ENCODE results near the gene PXDN. TPM values are rescaled to one million over a fixed set of nuclear protein-coding genes. Genes with fewer than 3 reads are reported as not detected.

Gene PXDN
- total RNA-seq, 2 experiments from 2014 or later: 2.0 to 3.1 TPM

DNA sequence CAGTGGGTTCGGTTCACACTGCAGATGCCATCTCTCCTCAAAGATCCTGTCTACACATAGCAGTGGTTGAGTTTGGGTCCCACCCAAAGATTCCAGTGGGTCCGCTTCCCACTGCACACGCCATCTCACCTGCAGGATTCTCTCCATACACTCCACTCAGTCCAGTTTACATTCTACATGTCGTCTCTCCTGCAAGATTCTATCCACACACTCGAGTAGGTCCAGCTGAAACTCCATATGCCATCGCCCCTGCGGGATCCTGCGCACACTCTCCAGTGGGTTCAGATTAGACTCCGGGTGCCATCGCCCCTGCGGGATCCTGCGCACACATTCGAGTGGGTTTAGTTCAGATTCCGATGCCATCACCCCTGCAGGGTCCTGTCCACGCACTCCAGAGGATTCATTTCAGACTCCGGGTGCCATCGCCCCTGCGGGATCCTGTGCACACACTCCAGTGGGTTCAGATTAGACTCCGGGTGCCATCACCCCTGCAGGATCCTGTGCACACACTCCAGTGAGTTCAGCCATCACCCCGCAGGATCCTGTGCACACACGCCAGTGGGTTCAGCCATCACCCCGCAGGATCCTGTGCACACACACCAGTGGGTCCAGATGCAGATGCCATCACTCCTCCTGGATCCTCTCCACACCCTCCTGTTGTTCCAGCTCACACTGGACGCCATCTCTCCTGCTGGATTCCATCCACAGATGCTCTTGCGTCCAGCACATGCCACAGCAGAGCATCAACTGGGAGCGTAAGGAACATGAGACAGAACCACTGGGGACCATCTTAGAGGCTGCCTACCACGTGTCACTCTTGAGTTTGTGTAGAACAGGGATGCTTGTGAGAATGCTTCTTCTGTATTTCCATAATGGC is 3.0 kb upstream of the PXDN start:
- no peaks in the 10 kb centered on the region for H3K36me3 Mint-ChIP-seq
- H3K4me1 Mint-ChIP-seq: peaks cover 6% of the 10 kb centered on the region
- peaks cover 36% of the 10 kb centered on the region for H3K27me3 Mint-ChIP-seq
- CTCF ChIA-PET: no interaction called here
- no peaks in the 10 kb centered on the region for H3K9me3 Mint-ChIP-seq (ENCODE audit: low read depth)
- no peak for DNase-seq
- no peak overlapping the region for H3K27ac Mint-ChIP-seq
- H3K4me3 Mint-ChIP-seq: no peak overlapping the region
- ATAC-seq: no peak

DNA sequence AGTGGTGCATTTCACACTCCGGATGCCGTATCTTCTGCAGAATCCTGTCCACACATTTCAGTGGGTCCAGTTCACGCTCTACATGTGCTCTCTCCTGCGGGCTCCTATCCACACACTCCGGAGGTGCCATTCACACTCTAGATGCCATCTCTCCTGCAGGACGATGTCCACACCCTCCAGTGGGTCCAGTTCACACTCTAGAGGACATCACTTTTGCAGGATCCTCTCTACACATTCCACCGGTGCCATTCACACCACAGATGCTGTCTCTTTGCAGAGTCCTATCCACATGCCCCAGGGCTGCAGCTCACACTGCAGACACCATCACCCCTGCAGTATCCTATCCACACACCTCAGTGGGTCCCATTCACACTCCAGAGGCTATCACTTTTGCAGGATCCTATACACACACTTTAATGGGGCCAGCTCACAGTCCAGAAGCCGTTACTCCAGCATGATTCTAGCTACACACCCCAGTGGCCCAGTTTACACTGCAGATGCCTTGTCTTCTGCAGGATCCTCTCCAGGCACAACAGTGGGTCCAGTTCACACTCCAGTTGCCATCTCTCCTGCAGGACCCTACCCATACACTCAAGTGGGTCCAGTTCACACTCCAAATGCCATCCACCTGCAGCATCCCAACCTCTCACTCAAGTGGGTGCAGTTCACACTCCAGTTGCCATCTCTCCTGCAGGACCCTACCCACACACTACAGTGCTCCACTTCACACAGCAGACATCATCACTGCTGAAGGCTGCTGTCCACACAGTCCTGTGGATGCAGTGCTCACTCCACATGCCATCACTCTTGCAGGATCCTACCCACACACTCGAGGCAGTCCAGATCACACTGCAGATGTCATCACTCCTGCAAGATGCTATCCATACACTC is 2.1 kb upstream of the PXDN start:
- Mint-ChIP-seq H3K27ac (no peak overlapping the region), H3K4me3 (no peak overlapping the region), H3K4me1 (peaks cover 7% of the 10 kb centered on the region), H3K9me3 (ENCODE audit: low read depth) (no peaks in the 10 kb centered on the region), H3K36me3 (no peaks in the 10 kb centered on the region), H3K27me3 (peaks cover 44% of the 10 kb centered on the region)
- no peak for DNase-seq
- CTCF ChIA-PET: no interaction called here
- ATAC-seq: no peak

DNA sequence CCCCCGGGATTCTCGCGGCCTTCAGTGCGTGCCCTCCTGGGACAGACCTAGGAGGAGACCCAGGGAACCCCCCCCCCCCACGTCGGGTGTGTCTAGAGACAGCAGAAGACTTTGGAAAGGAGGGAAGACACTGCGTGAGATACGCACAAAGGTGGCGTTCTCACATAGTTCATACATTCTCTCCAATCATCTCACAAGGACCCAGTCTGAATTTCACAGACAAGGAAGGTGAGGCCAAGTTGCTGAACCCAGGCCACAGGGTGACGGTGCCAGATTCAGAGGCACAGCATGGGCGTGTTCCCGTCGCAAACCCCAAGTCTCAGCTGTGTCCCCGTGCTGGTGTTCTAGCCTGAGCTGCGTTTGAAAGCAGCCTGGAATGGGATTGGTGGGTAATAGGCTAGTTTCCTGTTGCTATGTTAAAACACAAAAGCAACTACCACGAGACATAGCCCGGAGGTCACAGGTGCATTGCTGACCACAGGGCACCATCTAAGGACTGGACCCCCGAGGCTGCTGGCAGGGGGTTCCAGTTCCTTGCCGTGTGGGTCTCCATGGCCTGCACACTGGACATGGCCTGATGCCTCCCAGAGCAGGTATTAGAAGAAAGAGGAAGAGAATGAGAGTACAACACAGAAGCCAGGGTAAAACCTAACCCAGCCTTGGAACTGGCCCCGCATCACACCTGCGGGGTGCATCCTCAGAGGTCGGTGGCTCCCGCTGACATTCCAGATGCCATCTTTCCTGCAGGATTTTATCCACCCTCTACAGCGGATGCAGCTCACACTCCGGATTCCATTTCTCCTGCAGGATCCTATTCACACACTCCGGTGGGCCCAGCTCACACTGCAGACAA is 1.1 kb upstream of the PXDN start:
- Mint-ChIP-seq H3K4me1 (peaks cover 7% of the 10 kb centered on the region), H3K27ac (no peak overlapping the region), H3K9me3 (ENCODE audit: low read depth) (no peaks in the 10 kb centered on the region), H3K4me3 (no peak overlapping the region), H3K27me3 (peaks cover 45% of the 10 kb centered on the region), H3K36me3 (no peaks in the 10 kb centered on the region)
- no peak for DNase-seq
- CTCF ChIA-PET: no interaction called here
- no peak for ATAC-seq

DNA sequence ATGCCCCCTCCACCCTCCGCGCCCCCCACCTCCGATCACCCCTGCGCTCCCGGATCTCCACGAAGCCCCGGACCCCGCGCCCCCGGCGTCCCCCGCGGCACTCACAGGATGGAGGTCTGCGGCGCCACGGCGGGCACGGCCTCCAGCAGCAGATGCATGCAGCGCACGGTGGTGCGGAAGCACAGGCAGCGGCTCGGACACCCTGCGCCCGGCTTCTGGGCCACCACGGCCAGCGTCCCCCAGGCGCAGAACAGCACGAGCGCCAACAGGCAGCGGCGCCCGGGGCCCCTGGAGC is 217 bp downstream of the PXDN start:
- Mint-ChIP-seq H3K27me3 (peaks cover 45% of the 10 kb centered on the region), H3K36me3 (no peaks in the 10 kb centered on the region)
- no peak for DNase-seq

DNA sequence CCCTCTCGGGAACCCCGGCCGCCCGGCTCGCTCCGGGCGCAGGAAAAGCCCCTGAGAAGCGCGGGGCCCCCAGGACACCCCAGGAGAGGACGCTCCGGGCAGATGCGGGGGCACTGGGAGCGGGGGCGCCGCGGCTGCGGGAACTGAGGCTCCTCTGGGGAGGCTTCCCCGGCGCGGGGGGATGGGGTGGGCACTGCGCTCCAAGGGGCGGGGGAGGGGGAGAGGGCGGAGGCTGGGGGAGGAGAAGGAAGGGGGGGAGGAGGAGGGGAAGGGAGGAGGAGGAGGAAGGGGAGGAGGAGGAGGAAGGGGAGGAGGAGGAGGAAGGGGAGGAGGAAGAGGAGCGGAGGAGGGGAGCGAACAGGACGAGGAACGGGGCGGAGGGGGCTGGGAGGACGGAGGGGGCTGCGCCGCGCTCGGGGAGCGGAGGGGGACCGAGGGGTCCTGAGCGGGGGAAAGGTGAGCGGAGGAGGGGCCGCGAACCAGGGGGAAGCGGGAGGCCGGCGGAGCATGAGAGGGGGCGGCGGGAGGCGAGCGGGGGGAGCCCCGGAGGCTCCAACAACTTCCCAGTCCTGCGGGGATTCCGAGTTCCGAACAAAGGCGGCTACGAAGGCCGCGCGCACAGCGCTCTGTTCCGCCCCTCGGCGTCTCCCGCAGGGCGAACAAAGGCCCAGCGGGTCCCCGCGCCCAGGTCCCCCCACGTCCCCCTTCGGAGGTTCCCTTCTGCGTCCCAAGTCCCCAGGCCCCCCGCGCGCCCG is 742 bp downstream of the PXDN start:
- H3K27ac Mint-ChIP-seq: no peak overlapping the region
- ATAC-seq: no peak
- no peaks in the 10 kb centered on the region for H3K9me3 Mint-ChIP-seq (ENCODE audit: low read depth)
- no peak for DNase-seq
- no peak overlapping the region for H3K4me3 Mint-ChIP-seq
- H3K36me3 Mint-ChIP-seq: no peaks in the 10 kb centered on the region
- CTCF ChIA-PET: no interaction called here
- peaks cover 7% of the 10 kb centered on the region for H3K4me1 Mint-ChIP-seq
- H3K27me3 Mint-ChIP-seq: peaks cover 45% of the 10 kb centered on the region

More for the DNA sequence above, 217 bp downstream of the PXDN start:
- no peak overlapping the region for H3K27ac Mint-ChIP-seq
- peaks cover 7% of the 10 kb centered on the region for H3K4me1 Mint-ChIP-seq
- CTCF ChIA-PET: no interaction called here
- H3K9me3 Mint-ChIP-seq (ENCODE audit: low read depth): no peaks in the 10 kb centered on the region
- no peak for ATAC-seq
- H3K4me3 Mint-ChIP-seq: no peak overlapping the region

DNA sequence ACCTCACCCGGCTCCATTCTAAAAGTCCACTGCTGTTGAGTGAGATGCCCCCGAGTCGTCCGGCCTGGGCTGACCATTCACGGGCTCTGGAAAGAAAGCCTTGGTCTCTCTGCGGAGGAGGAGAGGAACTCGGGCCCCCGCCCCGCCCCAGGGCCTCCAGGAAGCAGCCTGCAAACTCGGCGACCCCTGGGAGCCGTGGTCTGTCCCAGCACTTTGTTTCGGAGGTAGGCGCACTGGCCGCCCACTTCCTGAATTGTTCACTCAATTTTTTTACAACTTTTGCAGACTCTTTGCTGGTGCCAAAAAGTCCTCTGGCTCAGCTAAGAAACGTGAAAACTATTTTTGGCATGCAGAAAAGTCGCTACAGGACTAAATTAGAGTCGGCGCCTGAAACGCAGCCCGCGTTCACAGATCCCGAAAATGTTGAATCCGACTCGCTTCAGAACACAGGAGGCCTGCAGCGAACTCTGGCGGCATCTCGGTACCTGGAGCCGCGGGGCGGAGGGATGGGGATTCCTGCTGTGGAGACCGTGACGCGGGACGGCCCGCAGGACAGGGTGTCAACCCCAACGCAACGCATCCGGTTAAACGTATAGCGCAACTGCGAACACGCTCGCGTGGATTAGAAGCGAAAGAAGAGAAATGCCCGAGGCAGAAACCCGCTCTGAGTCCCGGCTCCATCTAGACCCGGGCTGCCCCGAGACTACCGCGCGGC is 1.5 kb downstream of the PXDN start:
- H3K27ac Mint-ChIP-seq: no peak overlapping the region
- H3K4me3 Mint-ChIP-seq: peak overlapping the region; percentile 63
- no peaks in the 10 kb centered on the region for H3K9me3 Mint-ChIP-seq (ENCODE audit: low read depth)
- ATAC-seq (peak; percentile 35), DNase-seq (peak; percentile 50)
- CTCF ChIA-PET: no interaction called here
- H3K36me3 Mint-ChIP-seq: no peaks in the 10 kb centered on the region
- H3K27me3 Mint-ChIP-seq: peaks cover 45% of the 10 kb centered on the region
- peaks cover 7% of the 10 kb centered on the region for H3K4me1 Mint-ChIP-seq

DNA sequence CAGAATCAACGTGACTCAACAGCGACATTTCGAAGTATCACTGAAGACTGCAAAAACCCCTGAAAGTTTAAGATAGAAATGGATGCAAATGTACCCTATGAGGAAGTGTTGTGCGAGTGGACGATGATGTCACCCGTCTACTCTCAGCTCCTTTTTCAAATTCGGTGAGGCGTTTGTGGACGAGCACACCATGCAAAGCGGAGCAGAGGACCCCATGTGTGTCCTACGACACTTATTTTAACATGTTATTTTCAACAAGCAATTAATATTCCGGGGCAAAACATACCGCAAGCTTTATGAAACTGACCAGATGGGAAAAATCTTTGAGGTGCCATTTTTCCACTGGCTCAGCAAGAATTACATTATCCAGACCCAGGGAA is 2.0 kb downstream of the PXDN start:
- no peak for DNase-seq
- no peak overlapping the region for H3K27ac Mint-ChIP-seq

DNA sequence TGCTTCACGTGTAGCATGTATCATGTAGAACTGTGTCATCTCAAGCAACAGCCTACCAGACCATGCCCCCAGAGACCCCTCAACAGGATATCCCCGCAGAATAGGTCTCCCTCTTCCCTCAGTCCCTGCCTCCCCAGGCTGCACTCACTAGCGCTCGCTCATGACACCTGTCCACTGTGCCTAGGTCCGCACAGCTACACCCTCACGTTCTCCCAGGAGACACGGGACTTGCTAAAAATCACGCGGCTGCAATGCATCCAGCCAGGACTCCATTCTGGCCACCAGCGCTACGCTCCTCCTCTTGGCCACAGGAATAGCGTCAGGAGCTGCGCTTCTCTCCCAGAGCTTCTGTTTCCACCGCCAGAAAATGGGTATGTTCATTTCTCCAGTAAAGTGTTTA is 2.5 kb downstream of the PXDN start:
- Mint-ChIP-seq H3K4me1 (peaks cover 7% of the 10 kb centered on the region), H3K9me3 (ENCODE audit: low read depth) (no peaks in the 10 kb centered on the region), H3K36me3 (no peaks in the 10 kb centered on the region), H3K27me3 (peaks cover 39% of the 10 kb centered on the region), H3K27ac (no peak overlapping the region), H3K4me3 (no peak overlapping the region)
- no peak for DNase-seq
- CTCF ChIA-PET: no interaction called here
- no peak for ATAC-seq

More for the DNA sequence above, 2.0 kb downstream of the PXDN start:
- H3K27me3 Mint-ChIP-seq: peaks cover 42% of the 10 kb centered on the region
- no peaks in the 10 kb centered on the region for H3K36me3 Mint-ChIP-seq
- CTCF ChIA-PET: no interaction called here
- no peak for ATAC-seq
- peaks cover 7% of the 10 kb centered on the region for H3K4me1 Mint-ChIP-seq
- no peak overlapping the region for H3K4me3 Mint-ChIP-seq
- no peaks in the 10 kb centered on the region for H3K9me3 Mint-ChIP-seq (ENCODE audit: low read depth)

DNA sequence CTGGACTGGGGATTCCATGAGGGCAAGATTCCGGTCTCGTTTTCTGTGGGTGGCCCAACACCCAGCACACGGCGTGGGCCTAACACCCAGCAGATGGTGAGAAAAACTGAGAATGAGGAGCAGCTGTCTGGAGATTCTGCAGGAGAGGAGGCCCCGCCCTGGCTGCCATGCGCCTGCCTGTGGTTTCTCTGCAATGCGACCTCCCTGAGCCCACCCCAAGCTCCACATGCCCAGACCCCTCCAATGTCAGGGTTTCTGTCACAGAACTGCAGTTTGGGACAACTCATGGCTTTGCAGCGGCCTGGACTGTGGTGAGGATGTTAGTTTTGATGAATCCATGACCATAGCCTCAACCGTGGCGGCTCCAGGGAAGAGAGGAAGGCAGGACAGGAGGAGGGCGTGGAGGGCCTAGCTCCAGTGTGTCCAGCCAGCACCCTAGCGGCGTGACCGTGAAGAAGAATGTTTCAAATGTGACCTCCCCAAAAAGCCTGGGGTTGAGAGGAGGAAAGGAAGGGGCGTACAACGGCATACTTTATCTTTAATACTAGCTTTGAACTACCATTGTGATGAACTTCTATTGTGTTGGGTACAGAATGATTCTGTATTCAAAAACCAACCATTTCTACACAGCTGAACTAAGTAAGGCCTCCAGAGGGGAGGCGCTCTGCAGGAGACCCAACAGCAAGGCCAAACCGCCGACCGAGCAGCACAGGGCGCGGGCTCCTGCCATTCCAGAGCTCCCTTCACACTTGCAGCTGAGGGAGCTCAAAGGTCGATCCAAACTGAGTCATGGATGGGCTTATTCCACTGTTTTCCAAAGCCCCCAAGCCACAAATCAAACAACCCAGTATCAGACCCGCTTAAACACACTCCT is 3.4 kb downstream of the PXDN start:
- H3K4me1 Mint-ChIP-seq: peaks cover 7% of the 10 kb centered on the region
- CTCF ChIA-PET: no interaction called here
- no peak overlapping the region for H3K27ac Mint-ChIP-seq
- H3K27me3 Mint-ChIP-seq: peaks cover 30% of the 10 kb centered on the region
- DNase-seq: no peak
- no peak overlapping the region for H3K4me3 Mint-ChIP-seq
- no peaks in the 10 kb centered on the region for H3K36me3 Mint-ChIP-seq
- no peak for ATAC-seq
- H3K9me3 Mint-ChIP-seq (ENCODE audit: low read depth): no peaks in the 10 kb centered on the region

DNA sequence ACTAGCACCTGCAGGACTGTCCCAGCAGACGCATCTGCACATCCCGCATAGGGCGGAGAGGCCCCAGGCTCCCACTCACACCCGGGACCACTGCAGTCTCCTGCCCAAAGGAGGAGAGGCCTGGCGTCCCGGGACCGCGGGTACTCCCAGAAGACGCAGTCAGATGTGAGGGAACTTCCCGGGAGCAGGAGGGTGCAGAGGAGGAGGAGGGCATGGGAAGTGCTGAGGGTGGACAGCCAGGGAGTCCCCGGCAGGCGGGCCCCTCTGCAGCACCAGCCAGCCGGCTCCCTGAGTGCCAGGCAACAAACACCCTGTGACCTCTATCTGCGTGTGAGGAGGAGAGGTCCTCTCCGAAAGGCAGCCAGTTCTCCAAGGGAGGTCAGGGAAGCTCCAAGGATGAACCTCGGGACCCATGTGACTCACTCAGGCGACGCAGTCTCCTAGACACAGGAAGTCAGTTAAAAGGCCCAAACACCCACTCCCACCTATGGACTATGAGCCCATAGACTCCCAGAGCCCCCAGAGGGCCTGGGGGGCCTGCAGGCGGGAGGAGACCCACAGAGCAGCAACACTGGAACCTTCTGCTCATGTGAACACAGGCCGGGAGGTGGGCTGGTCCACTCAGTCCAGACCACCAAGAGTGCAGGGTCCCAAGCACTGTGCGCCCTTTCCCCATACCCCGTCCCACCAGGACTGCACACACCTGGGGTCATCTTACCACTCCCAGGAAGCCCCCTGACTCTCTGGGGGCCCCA is 4.2 kb downstream of the PXDN start:
- CTCF ChIA-PET: no interaction called here
- ATAC-seq (no peak), DNase-seq (no peak)
- Mint-ChIP-seq H3K4me1 (peaks cover 7% of the 10 kb centered on the region), H3K27ac (no peak overlapping the region), H3K27me3 (peaks cover 24% of the 10 kb centered on the region), H3K36me3 (no peaks in the 10 kb centered on the region), H3K4me3 (no peak overlapping the region), H3K9me3 (ENCODE audit: low read depth) (no peaks in the 10 kb centered on the region)

DNA sequence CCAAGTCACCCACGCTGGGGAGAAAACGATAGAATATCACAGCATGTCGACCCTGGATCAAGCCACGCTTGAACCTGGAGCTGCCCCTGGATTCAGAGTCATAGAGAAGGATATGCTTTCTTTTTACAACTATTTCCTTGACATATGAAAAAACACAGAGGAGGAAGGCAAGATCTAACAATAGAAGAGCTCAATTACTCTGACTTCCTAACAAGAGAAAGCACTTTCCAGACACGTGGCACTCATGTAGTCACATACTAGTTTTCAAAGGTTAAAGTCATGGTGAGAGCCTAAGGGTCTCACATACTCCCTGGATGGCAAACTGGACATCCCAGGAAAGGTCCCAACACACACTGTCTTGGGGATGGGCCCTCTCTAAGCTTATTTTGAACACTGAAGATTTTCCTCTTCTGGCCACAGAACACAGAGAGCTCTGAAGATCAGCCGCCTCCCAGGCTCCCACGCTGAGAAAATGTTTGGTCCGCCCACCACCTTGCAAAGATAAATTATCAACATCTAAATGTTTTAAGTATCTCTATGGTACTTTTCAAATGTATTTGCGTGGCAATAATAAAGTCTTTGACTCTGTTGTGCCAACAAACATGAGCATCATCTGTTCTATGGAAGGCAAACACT is 4.9 kb downstream of the PXDN start:
- ATAC-seq: no peak
- H3K4me3 Mint-ChIP-seq: no peak overlapping the region
- CTCF ChIA-PET: no interaction called here
- no peak for DNase-seq
- H3K36me3 Mint-ChIP-seq: no peaks in the 10 kb centered on the region
- no peaks in the 10 kb centered on the region for H3K9me3 Mint-ChIP-seq (ENCODE audit: low read depth)
- H3K4me1 Mint-ChIP-seq: peaks cover 4% of the 10 kb centered on the region
- peaks cover 19% of the 10 kb centered on the region for H3K27me3 Mint-ChIP-seq
- no peak overlapping the region for H3K27ac Mint-ChIP-seq
